HepG2 (cell line): ENCODE data around the gene FGF19. TPM values are rescaled to one million over a fixed set of nuclear protein-coding genes. Genes with fewer than 3 reads are reported as not detected.

Source experiments
- ATF1 ChIP-seq: IDR thresholded peaks from 2 replicates; pipeline ENCODE4 v1.6.1; 2016; ENCODE audit warnings: mild to moderate bottlenecking, control low read depth
- FOXA3 ChIP-seq: IDR thresholded peaks from 2 replicates; pipeline ENCODE4 v1.6.1; 2016; ENCODE audit warnings: missing genetic modification reagents, missing compliant biosample characterization
- GZF1 ChIP-seq: sonication (generic); formaldehyde crosslinking; IDR thresholded peaks from 2 replicates; pipeline ENCODE4 v1.5.1; 2020; ENCODE audit warnings: mild to moderate bottlenecking, missing genetic modification reagents
- IKZF4 ChIP-seq: sonication (generic); formaldehyde crosslinking; IDR thresholded peaks from 2 replicates; pipeline ENCODE4 v1.5.1; 2020; ENCODE audit warnings: borderline replicate concordance, mild to moderate bottlenecking, low read depth, missing genetic modification reagents; ENCODE audit errors: not compliant biosample characterization
- ISL2 ChIP-seq: sonication (generic); formaldehyde crosslinking; IDR thresholded peaks from 2 replicates; pipeline ENCODE4 v1.5.0; 2020; ENCODE audit warnings: missing genetic modification reagents
- KLF12 ChIP-seq: sonication (generic); formaldehyde crosslinking; IDR thresholded peaks from 2 replicates; pipeline ENCODE4 v1.4.0; 2020; ENCODE audit warnings: missing genetic modification reagents, borderline replicate concordance
- MAZ ChIP-seq, 2 experiments: sonication (generic) in 1 of 2; formaldehyde crosslinking in 1 of 2; IDR thresholded peaks; 2 replicates each; pipeline versions ENCODE4 v1.5.0 to v1.6.1; 2012 to 2020; ENCODE audit warnings: low read depth in 2 of 2, mild to moderate bottlenecking in 2 of 2, borderline replicate concordance in 1 of 2, improper control_type of control experiment in 1 of 2, low read length in 1 of 2, missing genetic modification reagents in 1 of 2, moderate library complexity in 1 of 2
- MBNL3 ChIP-seq: fragments of 250-450 bp; sonication (Bioruptor Pico); conservative IDR thresholded peaks from 2 replicates; pipeline ENCODE4 v1.8.0; 2022; ENCODE audit warnings: mild to moderate bottlenecking, inconsistent platforms
- MTA1 ChIP-seq: sonication (generic); formaldehyde crosslinking; IDR thresholded peaks from 2 replicates; pipeline ENCODE4 v1.4.0; 2020; ENCODE audit warnings: missing genetic modification reagents, mild to moderate bottlenecking, borderline replicate concordance
- PRDM4 ChIP-seq: sonication (generic); formaldehyde crosslinking; IDR thresholded peaks from 2 replicates; pipeline ENCODE4 v1.9.0; 2021; ENCODE audit warnings: missing genetic modification reagents, borderline replicate concordance
- RBFOX2 ChIP-seq: fragments of 200-400 bp; formaldehyde crosslinking; IDR thresholded peaks from 2 replicates; pipeline ENCODE4 v1.6.1; 2017; ENCODE audit warnings: low read depth, mild to moderate bottlenecking, low read length
- SETDB1 ChIP-seq: sonication (generic); formaldehyde crosslinking; IDR thresholded peaks from 2 replicates; pipeline ENCODE4 v1.5.1; 2020; ENCODE audit warnings: missing genetic modification reagents, mild to moderate bottlenecking, borderline replicate concordance
- SMAD1 ChIP-seq: sonication (generic); formaldehyde crosslinking; IDR thresholded peaks from 2 replicates; pipeline ENCODE4 v1.4.0; 2020; ENCODE audit warnings: missing genetic modification reagents, low read depth, mild to moderate bottlenecking, borderline replicate concordance
- TFAP4 ChIP-seq: sonication (generic); IDR thresholded peaks from 2 replicates; pipeline ENCODE4 v1.6.1; 2016; ENCODE audit warnings: low read depth, borderline replicate concordance
- ZFP37 ChIP-seq: sonication (generic); formaldehyde crosslinking; IDR thresholded peaks from 2 replicates; pipeline ENCODE4 v1.4.0; 2020; ENCODE audit warnings: missing genetic modification reagents, borderline replicate concordance
- ZKSCAN1 ChIP-seq: fragments of 150-350 bp; IDR thresholded peaks from 2 replicates; pipeline ENCODE4 v1.6.1; 2014; ENCODE audit warnings: low read length
- ZNF256 ChIP-seq: sonication (generic); formaldehyde crosslinking; conservative IDR thresholded peaks from 2 replicates; pipeline ENCODE4 v1.4.0; 2020; ENCODE audit warnings: missing genetic modification reagents
- ZNF577 ChIP-seq: sonication (generic); formaldehyde crosslinking; IDR thresholded peaks from 2 replicates; pipeline ENCODE4 v1.4.0; 2020; ENCODE audit warnings: mild to moderate bottlenecking, low read depth, missing genetic modification reagents, borderline replicate concordance
- ZNF598 ChIP-seq: sonication (generic); formaldehyde crosslinking; IDR thresholded peaks from 2 replicates; pipeline ENCODE4 v1.5.1; 2020; ENCODE audit warnings: mild to moderate bottlenecking, missing genetic modification reagents, borderline replicate concordance
- ZNF883 ChIP-seq: sonication (generic); formaldehyde crosslinking; IDR thresholded peaks from 2 replicates; pipeline ENCODE4 v1.5.1; 2020; ENCODE audit warnings: mild to moderate bottlenecking, missing genetic modification reagents; ENCODE audit errors: not compliant biosample characterization
- ZSCAN21 ChIP-seq: sonication (generic); formaldehyde crosslinking; IDR thresholded peaks from 2 replicates; pipeline ENCODE4 v1.8.0; 2022; ENCODE audit warnings: mild to moderate bottlenecking, missing genetic modification reagents, moderate library complexity, borderline replicate concordance
- polyA plus RNA-seq, 8 experiments: library from polyadenylated mRNA; depleted of rRNA in 3 of 8; stranded (reverse) in 7 of 8; unstranded in 1 of 8; fragments of >200 nt; fragmentation: Illumina TruSeq in 4 of 8; extraction: Trizol in 4 of 8; gene quantifications; 2 replicates each; pipeline versions ENCODE4 v1.2.1 to v1.2.3, GENCODE V29; 2011 to 2016; ENCODE audit warnings: low read depth in 4 of 8, missing spikeins in 1 of 8, mixed read lengths in 1 of 8; ENCODE audit not compliant: insufficient read depth in 1 of 8
- total RNA-seq, 5 experiments: library from RNA; depleted of rRNA; stranded (reverse); fragments of >200 nt; fragmentation: Illumina TruSeq; extraction: Trizol; gene quantifications; 2 replicates each; pipeline ENCODE4 v1.2.3, GENCODE V29; 2016; ENCODE audit warnings: low read depth in 1 of 5
- TF ChIP-seq, protein P1 (sequence below): sonication (generic); formaldehyde crosslinking; IDR thresholded peaks from 2 replicates; pipeline ENCODE4 v1.8.0; 2022; ENCODE audit warnings: mild to moderate bottlenecking, missing genetic modification reagents

Gene FGF19
- total and polyA plus RNA-seq, 2 of the 13 experiments (the other 11 are each of a cell fraction or from before 2014, with no cell fraction given): 0.07 TPM; not detected in 1

- no peak for TF ChIP-seq PRDM4 (CRISPR knock-in tag)
- no peak for TF ChIP-seq MAZ (IDR thresholded peaks at IDR 0.05; ENCODE audit: borderline replicate concordance, low read depth, low read length)
- peak; percentile 71 for TF ChIP-seq MAZ (CRISPR knock-in tag; IDR thresholded peaks at IDR 0.05; ENCODE audit: low read depth)
- 0 out of 2 replicates have a peak, but pooled peaks have one; percentile 20 for TF ChIP-seq ISL2 (CRISPR knock-in tag)
- TF ChIP-seq KLF12 (CRISPR knock-in tag): no peak
- peak; percentile 74; the same call in 1 of the 2 replicates for TF ChIP-seq ZSCAN21 (CRISPR knock-in tag)
- TF ChIP-seq MTA1 (CRISPR knock-in tag): peak; percentile 57; the same call in 1 of the 2 replicates
- TF ChIP-seq ZNF883 (CRISPR knock-in tag): peak; percentile 13
- TF ChIP-seq, protein P1, sequence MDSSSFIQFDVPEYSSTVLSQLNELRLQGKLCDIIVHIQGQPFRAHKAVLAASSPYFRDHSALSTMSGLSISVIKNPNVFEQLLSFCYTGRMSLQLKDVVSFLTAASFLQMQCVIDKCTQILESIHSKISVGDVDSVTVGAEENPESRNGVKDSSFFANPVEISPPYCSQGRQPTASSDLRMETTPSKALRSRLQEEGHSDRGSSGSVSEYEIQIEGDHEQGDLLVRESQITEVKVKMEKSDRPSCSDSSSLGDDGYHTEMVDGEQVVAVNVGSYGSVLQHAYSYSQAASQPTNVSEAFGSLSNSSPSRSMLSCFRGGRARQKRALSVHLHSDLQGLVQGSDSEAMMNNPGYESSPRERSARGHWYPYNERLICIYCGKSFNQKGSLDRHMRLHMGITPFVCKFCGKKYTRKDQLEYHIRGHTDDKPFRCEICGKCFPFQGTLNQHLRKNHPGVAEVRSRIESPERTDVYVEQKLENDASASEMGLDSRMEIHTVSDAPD (CRISPR knock-in tag): peak; percentile 67; the same call in 1 of the 2 replicates
- TF ChIP-seq ZNF598 (CRISPR knock-in tag): no peak; the same call in 1 of the 2 replicates
- TF ChIP-seq SMAD1 (CRISPR knock-in tag): 0 out of 2 replicates have a peak, but pooled peaks have one; percentile 24
- 0 out of 2 replicates have a peak, but pooled peaks have one; percentile 4 for TF ChIP-seq TFAP4
- no peak for TF ChIP-seq ZFP37 (CRISPR knock-in tag)
- no peak for TF ChIP-seq ZNF577
- no peak; the same call in 1 of the 2 replicates for TF ChIP-seq ZNF256
- peak; percentile 95 for TF ChIP-seq RBFOX2
- no peak for TF ChIP-seq SETDB1 (CRISPR knock-in tag)
- no peak for TF ChIP-seq IKZF4
- no peak for TF ChIP-seq ATF1
- peak; percentile 61 for TF ChIP-seq FOXA3 (CRISPR knock-in tag)
- no peak for TF ChIP-seq MBNL3 (CRISPR knock-in tag)
- TF ChIP-seq GZF1 (CRISPR knock-in tag): peak; percentile 57; the same call in 1 of the 2 replicates
- TF ChIP-seq ZKSCAN1: no peak
Observed at GRCh38 chr11:69674886-69675714, 28.7 kb downstream of the FGF19 start, which contains the start of gene LTO1 (continued).
